DOHH2 (cell line): ENCODE data around the gene GPR62.

Experiments used
- H3F3A ChIP-seq: fragments of 200-600 bp; sonication (generic), shearing (Covaris generic); 2 replicates; pipeline ENCODE4 v1.6.0; 2016; ENCODE audit warnings: antibody characterized with exemption, mild to moderate bottlenecking; ENCODE audit not compliant: control insufficient read depth, insufficient read depth
- H3K27ac ChIP-seq: fragments of 200-600 bp; sonication (generic); 2 replicates; pipeline ENCODE4 v1.5.1; 2014; ENCODE audit warnings: low read depth, mild to moderate bottlenecking, low read length, moderate library complexity
- H3K27me3 ChIP-seq: fragments of 200-600 bp; sonication (generic); 2 replicates; pipeline ENCODE4 v1.6.1; 2014; ENCODE audit warnings: mild to moderate bottlenecking, low read length, mixed read lengths; ENCODE audit not compliant: control insufficient read depth
- H3K36me3 ChIP-seq: fragments of 200-600 bp; sonication (generic); 2 replicates; pipeline ENCODE4 v1.6.1; 2014; ENCODE audit warnings: mild to moderate bottlenecking, low read length, moderate library complexity, mixed read lengths; ENCODE audit not compliant: control insufficient read depth
- H3K4me1 ChIP-seq: fragments of 200-600 bp; sonication (generic); 2 replicates; pipeline ENCODE4 v1.6.1; 2014; ENCODE audit warnings: mild to moderate bottlenecking, low read length, mixed read lengths; ENCODE audit not compliant: control insufficient read depth
- H3K4me2 ChIP-seq: fragments of 200-600 bp; sonication (generic); 2 replicates; pipeline ENCODE4 v1.6.0; 2014; ENCODE audit warnings: mild to moderate bottlenecking, low read length, moderate library complexity
- H3K4me3 ChIP-seq: fragments of 200-600 bp; sonication (generic); 2 replicates; pipeline ENCODE4 v1.5.1; 2014; ENCODE audit warnings: mild to moderate bottlenecking, low read length, mixed read lengths
- H3K79me2 ChIP-seq: fragments of 200-600 bp; sonication (generic); 2 replicates; pipeline ENCODE4 v1.6.1; 2014; ENCODE audit warnings: mild to moderate bottlenecking, low read length, mixed read lengths; ENCODE audit not compliant: control insufficient read depth
- H3K9me2 ChIP-seq: fragments of 200-600 bp; sonication (generic); replicated peaks from 2 replicates; pipeline ENCODE4 v1.6.1; 2014; ENCODE audit warnings: mild to moderate bottlenecking, low read length, mixed read lengths; ENCODE audit not compliant: control insufficient read depth
- H3K9me3 ChIP-seq: fragments of 200-600 bp; sonication (generic); 2 replicates; pipeline ENCODE4 v1.6.1; 2014; ENCODE audit warnings: antibody characterized with exemption, low read length, mixed read lengths; ENCODE audit not compliant: control insufficient read depth, insufficient read depth
- H4K20me1 ChIP-seq: fragments of 200-600 bp; sonication (generic); 2 replicates; pipeline ENCODE4 v1.6.0; 2014; ENCODE audit warnings: low read depth, mild to moderate bottlenecking, antibody characterized with exemption, low read length, moderate library complexity; ENCODE audit not compliant: control insufficient read depth, insufficient read depth
- CTCF ChIP-seq: fragments of 200-600 bp; sonication (generic); IDR thresholded peaks from one replicate; pipeline ENCODE4 v1.5.1; 2014; ENCODE audit warnings: antibody characterized with exemption, mild to moderate bottlenecking, low read depth, low read length; ENCODE audit not compliant: poor library complexity, severe bottlenecking
- EZH2phosphoT487 ChIP-seq: fragments of 200-600 bp; sonication (generic); IDR thresholded peaks from 2 replicates; pipeline ENCODE4 v1.6.1; 2017; ENCODE audit warnings: borderline replicate concordance, mild to moderate bottlenecking, antibody characterized with exemption, low read length, moderate library complexity, mixed read lengths

GPR62 gene

DNA sequence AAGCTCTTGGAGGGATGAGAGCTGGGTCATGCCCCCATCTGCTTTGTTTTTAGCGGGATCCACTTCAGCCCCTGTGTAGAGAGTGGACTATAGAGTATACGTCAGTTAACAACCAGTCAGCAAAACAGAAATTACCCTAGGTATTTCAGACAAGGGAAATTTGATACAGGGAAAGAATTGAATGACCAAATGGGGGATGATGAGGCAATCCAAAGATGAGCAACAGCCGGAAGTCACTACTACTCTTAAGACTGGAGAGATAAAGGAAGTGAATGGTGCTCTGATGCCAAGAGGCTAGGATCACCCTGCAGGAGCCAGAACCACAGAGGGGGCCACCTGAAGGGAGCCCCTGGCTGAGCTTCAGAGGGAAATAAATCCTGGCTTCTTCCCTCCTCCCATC is 1.7 kb upstream of the GPR62 start:
- no peaks in the 10 kb centered on the region for H3K79me2 ChIP-seq
- TF ChIP-seq CTCF (no peak), EZH2phosphoT487 (no peak)
- no peak overlapping the region for H3K27ac ChIP-seq
- H4K20me1 ChIP-seq = no peaks in the 10 kb centered on the region
- H3K36me3 ChIP-seq = no peaks in the 10 kb centered on the region
- no peaks in the 10 kb centered on the region for H3K9me2 ChIP-seq
- H3K4me2 ChIP-seq = no peak overlapping the region
- H3K4me3 ChIP-seq = no peak overlapping the region
- H3K27me3 ChIP-seq = peaks cover 10% of the 10 kb centered on the region; the same call in 1 of the 2 replicates
- H3K4me1 ChIP-seq = no peaks in the 10 kb centered on the region
- no peaks in the 10 kb centered on the region for H3K9me3 ChIP-seq
- H3F3A ChIP-seq = no peaks in the 10 kb centered on the region

GRCh38 chr3:51954105-51954504 is 1.1 kb upstream of the GPR62 start:
- no peak overlapping the region for H3K27ac ChIP-seq
- H3K4me1 ChIP-seq = no peaks in the 10 kb centered on the region
- H3K27me3 ChIP-seq = peaks cover 10% of the 10 kb centered on the region; the same call in 1 of the 2 replicates
- no peaks in the 10 kb centered on the region for H4K20me1 ChIP-seq
- H3K4me3 ChIP-seq = no peak overlapping the region
- H3K36me3 ChIP-seq = no peaks in the 10 kb centered on the region
- TF ChIP-seq CTCF = no peak
- no peak for TF ChIP-seq EZH2phosphoT487
- no peaks in the 10 kb centered on the region for H3K9me2 ChIP-seq
- H3K4me2 ChIP-seq = no peak overlapping the region
- H3F3A ChIP-seq = no peaks in the 10 kb centered on the region
- H3K9me3 ChIP-seq = no peaks in the 10 kb centered on the region
- H3K79me2 ChIP-seq = no peaks in the 10 kb centered on the region

DNA sequence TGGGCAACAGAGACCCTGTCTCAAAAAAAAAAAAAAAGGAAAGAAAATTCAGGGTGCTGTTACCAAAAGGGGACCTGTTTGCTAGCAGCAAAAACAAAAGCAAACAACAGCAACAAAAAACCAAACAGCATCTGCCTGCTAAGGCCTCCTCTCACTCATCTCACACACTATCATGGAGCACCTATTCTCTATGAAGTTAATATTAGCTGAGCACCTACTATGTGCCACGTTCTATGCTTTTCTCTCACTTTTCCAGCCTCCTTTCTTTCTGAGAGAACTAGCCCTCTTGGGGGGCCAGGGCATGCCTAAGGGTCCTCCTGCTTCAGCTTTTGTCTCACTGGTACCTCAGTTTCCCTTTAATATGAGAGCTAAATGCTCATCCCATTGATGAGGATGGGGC is 468 bp upstream of the GPR62 start:
- no peaks in the 10 kb centered on the region for H3K36me3 ChIP-seq
- no peaks in the 10 kb centered on the region for H3K4me1 ChIP-seq
- no peaks in the 10 kb centered on the region for H3K79me2 ChIP-seq
- H3K27me3 ChIP-seq = peaks cover 10% of the 10 kb centered on the region; the same call in 1 of the 2 replicates
- H3K4me2 ChIP-seq = no peak overlapping the region
- no peak overlapping the region for H3K27ac ChIP-seq
- H3K9me2 ChIP-seq = no peaks in the 10 kb centered on the region
- H4K20me1 ChIP-seq = no peaks in the 10 kb centered on the region
- H3K9me3 ChIP-seq = no peaks in the 10 kb centered on the region
- no peaks in the 10 kb centered on the region for H3F3A ChIP-seq
- TF ChIP-seq CTCF (no peak), EZH2phosphoT487 (no peak)
- no peak overlapping the region for H3K4me3 ChIP-seq
